ENCODE data around the gene PRKN.
A peak's percentile ranks its signal among the peaks of the same experiment; 100 is the strongest.

The PRKN gene

DNA sequence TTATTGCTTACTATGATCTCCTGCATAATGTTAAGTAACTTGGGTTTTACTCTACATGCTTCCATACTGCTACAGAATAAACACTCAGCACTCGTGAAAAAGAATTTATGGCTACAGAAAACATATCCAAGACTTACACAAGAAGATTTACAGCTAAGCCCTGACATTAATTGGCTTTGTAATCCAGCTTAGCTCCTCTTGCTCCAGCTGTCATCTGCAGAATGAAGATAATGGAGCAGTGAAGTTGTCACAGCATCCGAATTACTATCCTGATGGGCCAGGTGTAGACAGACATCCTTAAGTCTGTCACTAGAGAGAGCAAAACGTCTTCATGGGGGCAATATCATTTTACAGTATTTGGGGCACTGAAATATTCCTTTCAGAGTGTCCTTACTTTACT, 155.3 kb downstream of the PRKN start:
- no peak for DNase-seq (ENCODE audit: extremely low spot score)
- CTCF ChIA-PET: no interaction called here
- TF ChIP-seq FOXA1 (IDR thresholded peaks at IDR 0.05) (no peak), ZNF384 (IDR thresholded peaks at IDR 0.05) (no peak), NFRKB (IDR thresholded peaks at IDR 0.05) (no peak), FOXK2 (IDR thresholded peaks at IDR 0.05) (no peak), ARNT (IDR thresholded peaks at IDR 0.05) (no peak)
- TF ChIP-seq, protein P1, sequence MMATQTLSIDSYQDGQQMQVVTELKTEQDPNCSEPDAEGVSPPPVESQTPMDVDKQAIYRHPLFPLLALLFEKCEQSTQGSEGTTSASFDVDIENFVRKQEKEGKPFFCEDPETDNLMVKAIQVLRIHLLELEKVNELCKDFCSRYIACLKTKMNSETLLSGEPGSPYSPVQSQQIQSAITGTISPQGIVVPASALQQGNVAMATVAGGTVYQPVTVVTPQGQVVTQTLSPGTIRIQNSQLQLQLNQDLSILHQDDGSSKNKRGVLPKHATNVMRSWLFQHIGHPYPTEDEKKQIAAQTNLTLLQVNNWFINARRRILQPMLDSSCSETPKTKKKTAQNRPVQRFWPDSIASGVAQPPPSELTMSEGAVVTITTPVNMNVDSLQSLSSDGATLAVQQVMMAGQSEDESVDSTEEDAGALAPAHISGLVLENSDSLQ (IDR thresholded peaks at IDR 0.05): peak; percentile 88
- POLR2A ChIA-PET: no interaction called here

DNA sequence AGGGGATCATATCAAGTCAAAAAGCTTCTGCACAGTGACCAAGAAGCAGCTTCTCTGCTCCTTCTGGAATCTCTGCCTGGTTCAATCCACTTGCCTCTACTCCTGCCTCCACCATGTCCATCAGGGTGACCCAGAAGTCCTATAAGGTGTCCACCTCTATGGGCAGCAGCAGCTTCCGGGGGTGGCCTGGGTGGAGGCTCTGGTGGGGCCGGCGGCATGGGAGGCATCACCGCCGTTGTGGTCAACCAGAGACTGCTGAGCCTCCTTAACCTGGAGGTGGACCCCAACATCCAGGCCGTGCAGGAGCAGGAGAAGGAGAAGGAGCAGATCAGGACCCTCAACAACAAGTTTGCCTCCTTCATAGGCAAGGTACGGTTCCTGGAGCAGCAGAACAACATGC, 159.3 kb downstream of the PRKN start:
- POLR2A ChIA-PET: no interaction called here
- DNase-seq (ENCODE audit: extremely low spot score): no peak
- TF ChIP-seq, protein P1 (IDR thresholded peaks at IDR 0.05): no peak
- TF ChIP-seq L3MBTL2 (conservative IDR thresholded peaks at IDR 0.05) (no peak), NFRKB (IDR thresholded peaks at IDR 0.05) (no peak), FOXA1 (IDR thresholded peaks at IDR 0.05) (no peak)
- CTCF ChIA-PET: no interaction called here

DNA sequence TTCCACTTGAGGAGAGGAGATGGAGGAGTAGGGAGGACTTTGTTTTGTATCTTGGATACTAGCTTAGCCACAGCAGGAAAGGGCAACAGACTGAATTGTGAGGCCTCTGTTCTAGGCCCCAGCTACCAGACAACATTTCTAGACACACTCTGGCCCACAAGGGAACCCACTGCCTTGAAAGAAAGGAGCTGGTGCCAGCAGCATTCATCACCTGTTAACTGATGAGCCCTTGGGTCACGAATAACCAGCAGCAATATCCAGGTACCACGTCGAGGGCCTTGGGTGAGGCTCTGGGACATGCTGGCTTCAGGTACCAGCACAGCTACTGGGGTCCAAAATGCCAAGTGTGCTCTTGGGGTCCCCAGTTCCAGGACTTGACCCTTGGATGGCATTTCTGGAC, 165.5 kb downstream of the PRKN start:
- ChIA-PET CTCF (interaction anchor here (0.6 kb wide), 1 partner anchor 43 kb away, joined by 4 read pairs; no protein-coding TSS in a partner anchor), POLR2A (no interaction called here)

DNA sequence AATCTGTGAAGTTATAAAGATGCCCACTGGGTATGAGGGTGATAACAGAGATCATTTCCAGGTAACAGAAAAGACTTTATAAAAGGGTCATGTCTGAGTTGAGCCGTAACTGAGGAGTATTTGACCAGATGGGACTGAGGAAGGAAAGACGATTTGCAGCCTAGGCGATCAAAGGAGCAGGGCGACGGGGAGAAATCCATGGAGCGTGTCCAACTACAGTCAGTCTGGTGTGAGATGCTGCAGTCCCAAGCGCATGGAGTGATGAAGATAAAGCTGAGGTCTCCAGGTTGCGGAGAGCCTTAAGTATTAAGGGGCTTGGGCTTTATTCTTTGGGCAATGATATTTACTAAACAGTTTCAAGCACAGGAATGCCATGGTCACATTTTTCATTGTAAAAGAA, 166.7 kb downstream of the PRKN start:
- TF ChIP-seq SUZ12 (IDR thresholded peaks at IDR 0.05) (no peak), FOXA1 (IDR thresholded peaks at IDR 0.05) (no peak), FOXM1 (IDR thresholded peaks at IDR 0.05; ENCODE audit: borderline replicate concordance) (no peak), CTBP1 (IDR thresholded peaks at IDR 0.05; ENCODE audit: borderline replicate concordance) (no peak), TARDBP (IDR thresholded peaks at IDR 0.05) (no peak), ARNT (IDR thresholded peaks at IDR 0.05) (no peak), LEF1 (IDR thresholded peaks at IDR 0.05; ENCODE audit: borderline replicate concordance) (no peak), SP1 (IDR thresholded peaks at IDR 0.05) (no peak), HDGF (IDR thresholded peaks at IDR 0.05; ENCODE audit: borderline replicate concordance) (no peak), ELF4 (IDR thresholded peaks at IDR 0.05) (no peak)
- TF ChIP-seq, protein P1 (IDR thresholded peaks at IDR 0.05): no peak
- POLR2A ChIA-PET: no interaction called here
- CTCF ChIA-PET: no interaction called here
- no peak for DNase-seq (ENCODE audit: extremely low spot score)

More for the DNA sequence above, 165.5 kb downstream of the PRKN start:
- no peak for DNase-seq (ENCODE audit: extremely low spot score)
- TF ChIP-seq NFRKB (IDR thresholded peaks at IDR 0.05) (no peak), LEF1 (IDR thresholded peaks at IDR 0.05; ENCODE audit: borderline replicate concordance) (no peak), CTBP1 (IDR thresholded peaks at IDR 0.05; ENCODE audit: borderline replicate concordance) (no peak), HDGF (IDR thresholded peaks at IDR 0.05; ENCODE audit: borderline replicate concordance) (no peak), L3MBTL2 (conservative IDR thresholded peaks at IDR 0.05) (no peak), TARDBP (IDR thresholded peaks at IDR 0.05) (no peak), FOXK2 (IDR thresholded peaks at IDR 0.05) (no peak), BHLHE40 (IDR thresholded peaks at IDR 0.05; ENCODE audit: borderline replicate concordance) (no peak), ELF4 (IDR thresholded peaks at IDR 0.05) (no peak)

DNA sequence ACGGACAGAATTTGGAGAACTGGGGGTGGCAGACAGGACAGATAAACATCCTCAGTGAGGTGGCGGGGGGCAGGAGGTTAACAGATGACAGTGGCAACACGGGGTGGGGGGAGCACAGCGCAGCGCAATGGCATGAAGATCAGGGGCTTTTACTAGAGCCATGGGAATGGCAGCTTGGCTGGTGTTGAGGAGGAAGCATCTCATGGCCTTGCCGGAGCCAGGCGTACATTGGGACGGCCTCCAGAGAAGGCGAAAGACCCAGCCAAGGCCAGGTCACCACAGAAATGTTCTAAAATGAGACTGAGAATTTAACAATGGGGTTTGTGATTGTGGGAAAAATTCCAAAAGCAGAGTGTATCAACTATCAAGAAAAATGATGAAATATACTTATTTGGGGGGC, 173.0 kb downstream of the PRKN start:
- CTCF ChIA-PET: no interaction called here
- POLR2A ChIA-PET: no interaction called here
- TF ChIP-seq ELF4 (IDR thresholded peaks at IDR 0.05) (no peak), CTBP1 (IDR thresholded peaks at IDR 0.05; ENCODE audit: borderline replicate concordance) (no peak), SUZ12 (IDR thresholded peaks at IDR 0.05) (no peak), BHLHE40 (IDR thresholded peaks at IDR 0.05; ENCODE audit: borderline replicate concordance) (no peak), NFRKB (IDR thresholded peaks at IDR 0.05) (no peak), ZNF384 (IDR thresholded peaks at IDR 0.05) (no peak), ARNT (IDR thresholded peaks at IDR 0.05) (no peak), FOXA1 (IDR thresholded peaks at IDR 0.05) (no peak), HDGF (IDR thresholded peaks at IDR 0.05; ENCODE audit: borderline replicate concordance) (no peak), FOXM1 (IDR thresholded peaks at IDR 0.05; ENCODE audit: borderline replicate concordance) (no peak), LEF1 (IDR thresholded peaks at IDR 0.05; ENCODE audit: borderline replicate concordance) (no peak), TARDBP (IDR thresholded peaks at IDR 0.05) (no peak), FOXK2 (IDR thresholded peaks at IDR 0.05) (no peak), L3MBTL2 (conservative IDR thresholded peaks at IDR 0.05) (no peak), SP1 (IDR thresholded peaks at IDR 0.05) (no peak)
- TF ChIP-seq, protein P1 (IDR thresholded peaks at IDR 0.05): no peak
- DNase-seq (ENCODE audit: extremely low spot score): no peak

DNA sequence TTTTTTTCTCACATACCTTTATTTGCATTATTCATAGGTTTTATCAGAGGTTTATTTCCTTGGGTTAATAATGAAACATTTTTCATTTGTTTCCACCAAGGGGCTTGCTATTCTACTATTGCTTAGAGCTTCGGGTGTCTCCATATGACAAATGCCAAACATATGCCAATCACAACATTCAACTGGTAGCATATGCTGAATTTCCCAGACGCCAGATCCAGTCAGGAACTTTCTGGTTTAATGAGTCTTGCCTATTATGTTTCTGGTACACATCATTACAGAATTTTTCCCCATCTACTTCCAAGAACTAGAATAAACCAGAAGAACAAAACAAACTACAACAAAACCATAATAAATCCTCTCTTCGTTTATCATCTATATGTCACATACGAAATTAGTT, 180.7 kb downstream of the PRKN start:
- ChIA-PET CTCF (no interaction called here), POLR2A (no interaction called here)
- no peak for TF ChIP-seq HDGF (IDR thresholded peaks at IDR 0.05; ENCODE audit: borderline replicate concordance)
- TF ChIP-seq, protein P1 (IDR thresholded peaks at IDR 0.05): no peak
- no peak for TF ChIP-seq L3MBTL2 (conservative IDR thresholded peaks at IDR 0.05)
- TF ChIP-seq ELF4 (IDR thresholded peaks at IDR 0.05): no peak
- no peak for TF ChIP-seq SP1 (IDR thresholded peaks at IDR 0.05)
- TF ChIP-seq SUZ12 (IDR thresholded peaks at IDR 0.05): no peak
- no peak for TF ChIP-seq LEF1 (IDR thresholded peaks at IDR 0.05; ENCODE audit: borderline replicate concordance)
- no peak for TF ChIP-seq FOXM1 (IDR thresholded peaks at IDR 0.05; ENCODE audit: borderline replicate concordance)
- no peak for TF ChIP-seq ARNT (IDR thresholded peaks at IDR 0.05)
- no peak for TF ChIP-seq TARDBP (IDR thresholded peaks at IDR 0.05)
- TF ChIP-seq FOXA1 (IDR thresholded peaks at IDR 0.05): no peak
- TF ChIP-seq ZNF384 (IDR thresholded peaks at IDR 0.05): no peak
- no peak for TF ChIP-seq FOXK2 (IDR thresholded peaks at IDR 0.05)
- TF ChIP-seq NFRKB (IDR thresholded peaks at IDR 0.05): no peak
- no peak for TF ChIP-seq BHLHE40 (IDR thresholded peaks at IDR 0.05; ENCODE audit: borderline replicate concordance)
- TF ChIP-seq CTBP1 (IDR thresholded peaks at IDR 0.05; ENCODE audit: borderline replicate concordance): no peak
- no peak for DNase-seq (ENCODE audit: extremely low spot score)

Measured in HEK293T (cell line).